Chondrocyte (in vitro differentiated cells): ENCODE measurements around the gene RNF181. TPM values are rescaled to one million over a fixed set of nuclear protein-coding genes. Genes with fewer than 3 reads are reported as not detected.

ENCODE experiments used
- DNase-seq: peaks from one replicate; pipeline ENCODE4 v3.0.0; 2021; ENCODE audit warnings: mixed read lengths, low spot score
- H3K27ac Mint-ChIP-seq: one replicate; pipeline ENCODE4 v1.8.0; 2021; ENCODE audit warnings: mild to moderate bottlenecking, moderate library complexity, mixed read lengths; ENCODE audit not compliant: unreplicated experiment
- H3K27me3 Mint-ChIP-seq: 2 replicates; pipeline ENCODE4 v1.8.0; 2021; ENCODE audit warnings: low read depth, mixed read lengths
- H3K36me3 Mint-ChIP-seq: 2 replicates; pipeline ENCODE4 v1.8.0; 2021; ENCODE audit warnings: low read depth, mixed read lengths
- H3K4me1 Mint-ChIP-seq: 2 replicates; pipeline ENCODE4 v1.8.0; 2021; ENCODE audit warnings: low read depth, mild to moderate bottlenecking, mixed read lengths
- H3K4me3 Mint-ChIP-seq: one replicate; pipeline ENCODE4 v1.8.0; 2021; ENCODE audit warnings: mild to moderate bottlenecking, moderate library complexity, mixed read lengths; ENCODE audit not compliant: unreplicated experiment
- H3K9me3 Mint-ChIP-seq: 2 replicates; pipeline ENCODE4 v1.8.0; 2021; ENCODE audit warnings: low read depth, mixed read lengths
- total RNA-seq: library from RNA; stranded (reverse); gene quantifications from 3 replicates; pipeline ENCODE4 v1.2.1, GENCODE V29; 2021
- TF ChIP-seq, protein P1 (sequence below): fragments of 200-600 bp; sonication (generic); IDR thresholded peaks from 2 replicates; pipeline ENCODE4 v1.5.0; 2021; ENCODE audit warnings: antibody characterized with exemption, mild to moderate bottlenecking, moderate library complexity

The RNF181 gene
- total RNA-seq, 1 donor from 2014 or later, result 89.4 TPM

GRCh38 chr2:85582492-85582891 lies 13.1 kb upstream of the RNF181 start:
- Mint-ChIP-seq H3K27me3 (peaks cover 3% of the 10 kb centered on the region), H3K4me1 (peaks cover 29% of the 10 kb centered on the region), H3K9me3 (no peaks in the 10 kb centered on the region), H3K4me3 (no peak overlapping the region), H3K27ac (no peak overlapping the region), H3K36me3 (no peaks in the 10 kb centered on the region)
- DNase-seq, result no peak
- TF ChIP-seq, protein P1, sequence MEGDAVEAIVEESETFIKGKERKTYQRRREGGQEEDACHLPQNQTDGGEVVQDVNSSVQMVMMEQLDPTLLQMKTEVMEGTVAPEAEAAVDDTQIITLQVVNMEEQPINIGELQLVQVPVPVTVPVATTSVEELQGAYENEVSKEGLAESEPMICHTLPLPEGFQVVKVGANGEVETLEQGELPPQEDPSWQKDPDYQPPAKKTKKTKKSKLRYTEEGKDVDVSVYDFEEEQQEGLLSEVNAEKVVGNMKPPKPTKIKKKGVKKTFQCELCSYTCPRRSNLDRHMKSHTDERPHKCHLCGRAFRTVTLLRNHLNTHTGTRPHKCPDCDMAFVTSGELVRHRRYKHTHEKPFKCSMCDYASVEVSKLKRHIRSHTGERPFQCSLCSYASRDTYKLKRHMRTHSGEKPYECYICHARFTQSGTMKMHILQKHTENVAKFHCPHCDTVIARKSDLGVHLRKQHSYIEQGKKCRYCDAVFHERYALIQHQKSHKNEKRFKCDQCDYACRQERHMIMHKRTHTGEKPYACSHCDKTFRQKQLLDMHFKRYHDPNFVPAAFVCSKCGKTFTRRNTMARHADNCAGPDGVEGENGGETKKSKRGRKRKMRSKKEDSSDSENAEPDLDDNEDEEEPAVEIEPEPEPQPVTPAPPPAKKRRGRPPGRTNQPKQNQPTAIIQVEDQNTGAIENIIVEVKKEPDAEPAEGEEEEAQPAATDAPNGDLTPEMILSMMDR, result no peak

DNA sequence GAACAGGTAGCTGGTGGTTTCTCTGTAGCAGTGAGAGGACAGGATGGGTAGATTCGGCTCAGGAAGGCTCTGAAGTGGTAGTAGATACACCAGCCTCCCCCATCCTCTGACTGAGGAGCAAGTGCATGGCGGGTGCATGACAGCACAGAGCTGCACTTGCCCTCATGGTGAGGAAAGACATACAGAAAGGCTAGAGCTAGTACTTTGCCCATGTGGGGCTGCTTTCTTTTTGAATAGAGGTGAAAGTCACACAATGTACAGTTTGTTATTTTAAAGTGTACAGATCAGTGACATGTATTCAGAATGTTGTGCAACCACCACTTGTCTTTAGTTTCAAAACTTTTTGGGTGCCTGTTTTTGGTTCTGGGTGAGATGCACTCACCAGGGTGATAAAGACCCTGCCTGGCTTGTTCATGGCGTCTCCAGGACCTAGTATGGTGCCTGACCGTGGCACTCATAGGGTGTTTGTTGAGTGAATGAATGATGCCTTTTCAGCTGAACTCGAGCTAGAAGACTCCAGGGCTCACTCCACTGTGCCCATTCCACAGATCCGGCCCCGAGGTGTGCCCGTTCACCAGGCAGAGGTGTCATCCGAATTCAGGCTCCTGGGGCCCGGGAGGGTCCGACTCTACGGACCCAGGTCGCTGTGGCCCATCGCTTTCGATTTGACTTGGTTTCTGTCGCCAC lies 11.7 kb upstream of the RNF181 start:
- H3K4me1 Mint-ChIP-seq, result peaks cover 25% of the 10 kb centered on the region
- H3K27me3 Mint-ChIP-seq, result peaks cover 2% of the 10 kb centered on the region
- no peak overlapping the region for H3K27ac Mint-ChIP-seq
- H3K9me3 Mint-ChIP-seq, result no peaks in the 10 kb centered on the region
- no peak for DNase-seq
- H3K36me3 Mint-ChIP-seq, result no peaks in the 10 kb centered on the region
- TF ChIP-seq, protein P1, result no peak
- no peak overlapping the region for H3K4me3 Mint-ChIP-seq

- Mint-ChIP-seq H3K27me3 (no peaks in the 10 kb centered on the region), H3K9me3 (no peaks in the 10 kb centered on the region), H3K36me3 (no peaks in the 10 kb centered on the region), H3K4me3 (no peak within 1 kb of the TSS), H3K4me1 (peaks cover 20% of the 10 kb centered on the region), H3K27ac (peak within 1 kb of the TSS; percentile 45)
- TF ChIP-seq, protein P1, result no peak
- no peak for DNase-seq
These were observed 11.1 kb upstream of the RNF181 start, which contains the start of gene VAMP5 for GRCh38 chr2:85584354-85584856. VAMP5 (plus strand) TSS chr2:85584431; CDS start chr2:85584491, 60 bp downstream.

DNA sequence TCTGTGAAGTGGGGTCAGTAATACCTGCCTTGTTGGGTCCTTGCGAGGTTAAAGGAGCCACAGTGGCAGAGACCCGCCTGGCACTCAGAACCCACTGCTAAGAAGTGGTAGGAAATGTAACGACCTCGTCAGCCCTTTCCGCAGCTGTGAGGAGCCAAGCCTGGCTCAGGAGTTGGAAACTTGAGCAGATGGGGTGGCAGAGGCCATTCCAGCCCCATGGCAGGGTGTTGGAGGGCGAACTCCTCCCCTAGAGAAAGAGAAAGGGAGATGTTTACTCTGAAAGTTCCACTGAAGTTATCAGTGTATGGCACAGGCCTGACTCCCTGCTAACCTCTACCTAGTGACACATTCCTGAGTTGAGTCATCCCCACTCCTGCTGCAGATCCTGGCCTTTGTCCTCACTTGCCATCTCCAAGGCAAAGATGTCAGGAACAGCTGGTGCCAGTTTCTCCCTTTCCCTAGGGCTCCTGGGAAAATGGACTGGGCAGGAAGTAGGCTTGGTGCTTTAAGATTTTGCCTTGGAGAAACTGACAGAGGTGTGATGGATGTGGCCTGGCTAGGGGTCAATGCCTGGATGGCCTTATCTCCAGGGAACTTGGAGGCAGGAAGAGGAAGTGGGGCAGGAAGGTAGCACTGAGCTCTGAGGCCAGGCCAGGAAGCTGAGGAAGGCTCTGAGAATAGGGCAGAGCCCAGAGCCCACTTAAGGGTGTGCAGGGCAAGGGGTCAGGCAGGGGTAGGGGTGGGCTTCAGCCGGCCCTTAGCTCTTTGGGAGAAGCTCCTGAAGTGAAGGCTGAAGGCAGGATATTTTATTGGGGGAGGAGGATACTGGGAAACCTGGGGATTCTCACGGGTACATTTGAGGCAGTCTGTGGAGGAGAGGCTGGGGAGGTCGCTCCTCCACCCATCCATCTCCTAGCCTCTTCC lies 10.4 kb upstream of the RNF181 start:
- Mint-ChIP-seq H3K27me3 (no peaks in the 10 kb centered on the region), H3K4me3 (no peak overlapping the region), H3K4me1 (peaks cover 20% of the 10 kb centered on the region), H3K9me3 (no peaks in the 10 kb centered on the region), H3K27ac (peak overlapping the region; percentile 67), H3K36me3 (no peaks in the 10 kb centered on the region)
- DNase-seq, result no peak
- TF ChIP-seq, protein P1, result no peak

DNA sequence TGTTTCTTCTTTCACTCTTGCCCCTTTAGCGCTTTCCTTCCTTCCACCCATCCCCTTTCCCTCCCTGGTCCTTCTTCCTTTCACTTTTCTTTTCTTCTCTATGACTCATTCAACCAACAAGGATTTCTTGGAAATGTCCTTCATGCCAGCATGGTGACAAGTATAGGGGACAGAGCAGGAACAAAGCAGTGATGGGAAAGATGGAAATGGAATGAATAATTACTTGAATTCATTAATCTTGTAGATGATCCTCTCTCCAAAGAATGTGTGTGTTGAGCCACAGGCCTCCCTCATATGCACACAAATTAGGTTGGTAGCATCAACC lies 9.8 kb upstream of the RNF181 start:
- no peaks in the 10 kb centered on the region for H3K9me3 Mint-ChIP-seq
- peak overlapping the region; percentile 67 for H3K27ac Mint-ChIP-seq
- H3K4me3 Mint-ChIP-seq, result no peak overlapping the region
- DNase-seq, result no peak
- TF ChIP-seq, protein P1, result no peak
- peaks cover 27% of the 10 kb centered on the region for H3K4me1 Mint-ChIP-seq
- no peaks in the 10 kb centered on the region for H3K27me3 Mint-ChIP-seq
- H3K36me3 Mint-ChIP-seq, result no peaks in the 10 kb centered on the region
